Sigmoid colon (tissue), 7 donors: ENCODE data around the gene ACTR2. TPM values are rescaled to one million over a fixed set of nuclear protein-coding genes. Genes with fewer than 3 reads are reported as not detected.

ENCODE experiments used
- DNase-seq: peaks from one replicate; pipeline ENCODE4 v3.0.0-alpha.2; 2019
- H3K27ac ChIP-seq, 4 donors: fragments of 200-600 bp; sonication (generic); one replicate each; pipeline ENCODE4 v1.5.1; 2016 to 2019; ENCODE audit warnings: mild to moderate bottlenecking in 1 of 4
- H3K27me3 ChIP-seq, 3 donors: fragments of 200-600 bp; sonication (generic); one replicate each; pipeline ENCODE4 v1.5.1; 2019; ENCODE audit warnings: mild to moderate bottlenecking in 1 of 3
- H3K36me3 ChIP-seq, 4 donors: fragments of 200-600 bp; sonication (generic); one replicate each; pipeline ENCODE4 v1.5.1; 2016 to 2019
- H3K4me1 ChIP-seq, 4 donors: fragments of 200-600 bp; sonication (generic); one replicate each; pipeline ENCODE4 v1.5.1; 2017 to 2019
- H3K4me3 ChIP-seq, 4 donors: fragments of 200-600 bp; sonication (generic); one replicate each; pipeline ENCODE4 v1.5.1; 2017 to 2019; ENCODE audit warnings: mild to moderate bottlenecking in 2 of 4, moderate library complexity in 1 of 4
- H3K9me3 ChIP-seq, 4 donors: fragments of 200-600 bp in 3 of 4; sonication (generic) in 3 of 4; one replicate each; pipeline versions ENCODE4 v1.5.1 to v1.6.1; 2013 to 2019
- EP300 ChIP-seq, 4 donors: sonication (generic); formaldehyde crosslinking; IDR thresholded peaks; one replicate each; pipeline ENCODE4 v1.6.1; 2017; ENCODE audit warnings: antibody characterized with exemption in 4 of 4
- POLR2A ChIP-seq, 2 donors: fragments of 450-650 bp; IDR thresholded peaks; one replicate each; pipeline ENCODE4 v1.6.1; 2016; ENCODE audit warnings: antibody characterized with exemption in 2 of 2, mild to moderate bottlenecking in 2 of 2, moderate library complexity in 2 of 2
- POLR2AphosphoS5 ChIP-seq, 4 donors: sonication (generic); formaldehyde crosslinking; IDR thresholded peaks; one replicate each; pipeline ENCODE4 v1.6.1; 2017; ENCODE audit warnings: antibody characterized with exemption in 4 of 4
- WGBS, 2 donors: extraction: QIAGEN DNeasy Blood & Tissue Kit; methylation state at CpG; one replicate each; pipeline ENCODE4 v1.1.7; 2013; 5-methylcytosine and 5-hydroxymethylcytosine counted together
- intact Hi-C: fragments of 100-400 bp; cut with DNase I; formaldehyde crosslinking; loops from one replicate; pipeline ENCODE4 v1.15.1; 2023
- polyA plus RNA-seq, 3 donors: library from polyadenylated mRNA; stranded (reverse); fragments of 200-250 nt; gene quantifications; one replicate each; pipeline ENCODE4 v1.2.3, GENCODE V29; 2013
- total RNA-seq, 4 donors: library from RNA; depleted of rRNA; stranded (reverse); fragments of >200 nt; gene quantifications; one replicate each; pipeline ENCODE4 v1.1.0, GENCODE V29; 2016
- TF ChIP-seq, protein P1 (sequence below), 4 experiments: fragments of 450-650 bp in 3 of 4; fragments of 200-600 bp in 1 of 4; IDR thresholded peaks; one replicate each; pipeline ENCODE4 v1.5.1; 2016 to 2019; ENCODE audit warnings: antibody characterized with exemption in 4 of 4, mild to moderate bottlenecking in 3 of 4, moderate library complexity in 2 of 4
- donor health status: healthy with polysubstance abuse.
- donor health status: Bipolar disorder and iron deficiency.
- donor health status: healthy.

Gene ACTR2
- total and polyA plus RNA-seq, 7 donors: 70.9 to 171 (median 98.1) TPM

DNA sequence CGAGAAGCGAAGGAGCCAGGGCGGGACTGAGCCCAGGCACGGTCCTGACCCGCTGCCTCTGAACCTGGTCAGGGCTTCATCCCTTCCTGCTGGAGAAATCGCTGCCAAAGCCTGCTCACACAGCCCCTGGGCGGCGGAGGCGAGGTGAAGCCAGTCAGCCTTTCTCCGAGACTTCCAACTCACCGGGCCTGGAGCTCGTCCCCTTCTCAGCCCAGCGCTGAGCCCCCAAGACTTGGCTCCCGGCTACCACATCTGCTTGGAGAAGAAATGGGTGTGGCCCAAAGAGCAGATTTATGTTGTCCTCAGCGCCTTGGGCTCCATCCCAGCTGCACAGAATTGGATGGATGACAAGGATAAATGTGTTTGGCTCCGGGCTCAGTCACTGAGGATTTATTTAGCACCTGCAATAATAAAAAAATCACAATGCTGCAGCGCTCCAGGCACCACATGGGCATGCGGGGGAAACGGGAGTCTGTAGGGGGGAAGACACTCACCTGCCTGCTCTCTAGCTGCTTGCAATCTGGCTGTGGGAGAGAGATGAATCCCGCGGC, 64.9 kb downstream of the ACTR2 start:
- 57 to 78% methylated on average over 21 of the region's 21 CpGs for WGBS, 2 donors
- Histone ChIP-seq H3K4me3 (no peak overlapping the region), H3K27ac (no peak overlapping the region), H3K9me3 (no peaks in the 10 kb centered on the region), H3K4me1 (peaks cover 0 to 13% (median 10%) of the 10 kb centered on the region in 4 donors), H3K36me3 (no peaks in the 10 kb centered on the region), H3K27me3 (no peaks in the 10 kb centered on the region)
- TF ChIP-seq POLR2AphosphoS5 (IDR thresholded peaks at IDR 0.05) (peak in 1 of 4 donors; percentile 7), POLR2A (IDR thresholded peaks at IDR 0.05) (no peak)
- DNase-seq: no peak
- intact Hi-C loops: no loop called here

DNA sequence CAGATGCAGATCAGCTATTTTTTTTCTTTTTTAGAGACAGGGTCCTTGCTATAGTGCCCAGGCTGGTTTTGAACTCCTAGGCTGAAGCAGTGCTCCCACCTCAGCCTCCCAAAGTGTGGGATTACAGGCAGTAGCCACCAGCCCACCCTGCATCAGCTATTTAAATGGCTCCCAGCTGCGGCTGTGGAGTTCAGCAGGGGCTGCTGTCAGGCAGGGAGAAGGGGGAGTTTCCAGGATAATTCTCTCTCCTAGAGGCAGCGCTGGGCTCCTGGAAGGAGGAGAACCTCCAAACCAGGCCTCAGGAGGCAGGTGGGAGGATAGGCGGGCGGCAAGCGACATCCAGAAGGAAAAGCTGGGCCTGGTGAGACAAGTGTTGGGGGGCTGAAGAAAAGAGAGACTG, 65.7 kb downstream of the ACTR2 start:
- DNase-seq: no peak
- TF ChIP-seq EP300 (IDR thresholded peaks at IDR 0.05): no peak
- TF ChIP-seq POLR2AphosphoS5 (IDR thresholded peaks at IDR 0.05): no peak
- no peaks in the 10 kb centered on the region for H3K27me3 ChIP-seq
- intact Hi-C loops: no loop called here
- 96% methylated on average over 5 of the region's 5 CpGs for WGBS, 2 donors
- H3K4me3 ChIP-seq: no peak overlapping the region
- H3K4me1 ChIP-seq: peaks cover 0 to 13% (median 10%) of the 10 kb centered on the region in 4 donors
- H3K27ac ChIP-seq: no peak overlapping the region
- no peaks in the 10 kb centered on the region for H3K9me3 ChIP-seq
- H3K36me3 ChIP-seq: no peaks in the 10 kb centered on the region

DNA sequence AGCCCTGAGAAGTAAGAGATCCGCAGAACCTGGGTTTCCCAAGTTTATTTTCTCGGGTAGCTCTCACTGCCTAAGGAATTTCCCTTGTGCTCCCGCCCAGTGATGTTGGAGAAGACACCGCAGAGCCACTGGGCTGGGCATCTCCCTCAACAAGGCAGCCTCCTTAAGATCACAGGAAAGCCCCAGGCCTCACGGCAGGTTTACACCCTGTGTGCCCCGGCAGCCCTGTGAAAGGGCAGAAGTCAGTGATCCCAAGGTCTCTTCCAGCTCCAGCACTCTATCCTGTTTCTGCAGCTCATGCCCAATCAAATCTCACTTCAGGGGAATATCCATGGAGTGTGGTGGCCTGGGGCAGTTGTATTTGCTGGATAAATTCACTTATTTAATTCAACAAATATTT, 66.5 kb downstream of the ACTR2 start:
- DNase-seq: no peak
- peaks cover 0 to 13% (median 10%) of the 10 kb centered on the region in 4 donors for H3K4me1 ChIP-seq
- 82 to 84% methylated on average over 6 of the region's 6 CpGs for WGBS, 2 donors
- no peak overlapping the region for H3K27ac ChIP-seq
- H3K9me3 ChIP-seq: no peaks in the 10 kb centered on the region
- intact Hi-C loops: no loop called here
- no peak overlapping the region for H3K4me3 ChIP-seq
- no peaks in the 10 kb centered on the region for H3K27me3 ChIP-seq
- TF ChIP-seq, protein P1, sequence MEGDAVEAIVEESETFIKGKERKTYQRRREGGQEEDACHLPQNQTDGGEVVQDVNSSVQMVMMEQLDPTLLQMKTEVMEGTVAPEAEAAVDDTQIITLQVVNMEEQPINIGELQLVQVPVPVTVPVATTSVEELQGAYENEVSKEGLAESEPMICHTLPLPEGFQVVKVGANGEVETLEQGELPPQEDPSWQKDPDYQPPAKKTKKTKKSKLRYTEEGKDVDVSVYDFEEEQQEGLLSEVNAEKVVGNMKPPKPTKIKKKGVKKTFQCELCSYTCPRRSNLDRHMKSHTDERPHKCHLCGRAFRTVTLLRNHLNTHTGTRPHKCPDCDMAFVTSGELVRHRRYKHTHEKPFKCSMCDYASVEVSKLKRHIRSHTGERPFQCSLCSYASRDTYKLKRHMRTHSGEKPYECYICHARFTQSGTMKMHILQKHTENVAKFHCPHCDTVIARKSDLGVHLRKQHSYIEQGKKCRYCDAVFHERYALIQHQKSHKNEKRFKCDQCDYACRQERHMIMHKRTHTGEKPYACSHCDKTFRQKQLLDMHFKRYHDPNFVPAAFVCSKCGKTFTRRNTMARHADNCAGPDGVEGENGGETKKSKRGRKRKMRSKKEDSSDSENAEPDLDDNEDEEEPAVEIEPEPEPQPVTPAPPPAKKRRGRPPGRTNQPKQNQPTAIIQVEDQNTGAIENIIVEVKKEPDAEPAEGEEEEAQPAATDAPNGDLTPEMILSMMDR (IDR thresholded peaks at IDR 0.05): no peak
- no peak for TF ChIP-seq POLR2AphosphoS5 (IDR thresholded peaks at IDR 0.05)
- TF ChIP-seq POLR2A (IDR thresholded peaks at IDR 0.05): no peak
- TF ChIP-seq EP300 (IDR thresholded peaks at IDR 0.05): no peak
- no peaks in the 10 kb centered on the region for H3K36me3 ChIP-seq

DNA sequence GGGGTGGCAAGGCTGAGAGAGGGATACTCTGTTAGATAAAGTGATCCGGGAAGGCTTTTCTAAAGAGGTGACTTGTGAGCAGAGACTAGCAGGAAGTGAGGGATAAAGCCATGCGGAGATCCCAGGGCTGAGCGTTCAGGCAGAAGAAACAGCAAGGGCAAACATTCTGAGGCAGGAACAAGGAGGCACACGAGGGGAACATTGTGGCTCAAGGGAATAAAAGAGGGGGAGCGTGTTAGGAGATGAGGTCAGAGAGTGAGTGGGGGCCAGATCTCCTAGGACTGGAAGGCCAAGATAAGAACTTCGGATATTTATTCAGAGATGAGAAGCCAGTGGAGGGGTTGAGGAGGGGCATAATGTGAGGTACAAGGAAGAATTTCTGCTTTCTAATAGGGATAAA, 67.1 kb downstream of the ACTR2 start:
- intact Hi-C loops: no loop called here
- peaks cover 0 to 16% (median 10%) of the 10 kb centered on the region in 4 donors for H3K4me1 ChIP-seq
- no peak for DNase-seq
- 86 to 87% methylated on average over 6 of the region's 6 CpGs for WGBS, 2 donors
- H3K9me3 ChIP-seq: no peaks in the 10 kb centered on the region
- H3K27ac ChIP-seq: no peak overlapping the region
- no peaks in the 10 kb centered on the region for H3K27me3 ChIP-seq
- TF ChIP-seq, protein P1 (IDR thresholded peaks at IDR 0.05): no peak
- TF ChIP-seq EP300 (IDR thresholded peaks at IDR 0.05) (no peak), POLR2A (IDR thresholded peaks at IDR 0.05) (no peak), POLR2AphosphoS5 (IDR thresholded peaks at IDR 0.05) (no peak)
- no peaks in the 10 kb centered on the region for H3K36me3 ChIP-seq
- H3K4me3 ChIP-seq: no peak overlapping the region

DNA sequence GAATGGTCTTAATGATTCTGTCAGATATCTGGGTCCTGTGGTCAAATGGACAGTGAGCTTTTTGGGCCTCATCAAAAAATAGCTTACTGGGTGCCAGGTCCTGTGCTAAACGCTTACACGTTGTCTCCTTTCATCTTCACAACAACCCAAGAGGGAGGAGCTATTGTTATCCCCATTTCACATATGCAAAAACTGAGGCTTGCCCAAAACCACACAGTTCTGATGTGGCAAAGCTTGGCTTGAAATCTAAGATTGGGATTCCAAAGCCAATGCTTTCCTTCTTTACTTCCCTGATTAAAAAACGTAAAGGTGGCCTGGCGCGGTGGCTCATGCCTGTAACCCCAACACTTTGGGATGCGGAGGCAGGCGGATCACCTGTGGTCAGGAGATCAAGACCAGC, 69.3 kb downstream of the ACTR2 start:
- Histone ChIP-seq H3K36me3 (no peaks in the 10 kb centered on the region), H3K27me3 (no peaks in the 10 kb centered on the region), H3K4me1 (peaks cover 0 to 38% (median 29%) of the 10 kb centered on the region in 4 donors), H3K27ac (no peak overlapping the region), H3K9me3 (no peaks in the 10 kb centered on the region), H3K4me3 (no peak overlapping the region)
- intact Hi-C loops: no loop called here
- TF ChIP-seq POLR2AphosphoS5 (IDR thresholded peaks at IDR 0.05) (no peak), EP300 (IDR thresholded peaks at IDR 0.05) (no peak), POLR2A (IDR thresholded peaks at IDR 0.05) (no peak)
- TF ChIP-seq, protein P1 (IDR thresholded peaks at IDR 0.05): no peak
- 91 to 93% methylated on average over 7 of the region's 7 CpGs for WGBS, 2 donors
- DNase-seq: no peak

DNA sequence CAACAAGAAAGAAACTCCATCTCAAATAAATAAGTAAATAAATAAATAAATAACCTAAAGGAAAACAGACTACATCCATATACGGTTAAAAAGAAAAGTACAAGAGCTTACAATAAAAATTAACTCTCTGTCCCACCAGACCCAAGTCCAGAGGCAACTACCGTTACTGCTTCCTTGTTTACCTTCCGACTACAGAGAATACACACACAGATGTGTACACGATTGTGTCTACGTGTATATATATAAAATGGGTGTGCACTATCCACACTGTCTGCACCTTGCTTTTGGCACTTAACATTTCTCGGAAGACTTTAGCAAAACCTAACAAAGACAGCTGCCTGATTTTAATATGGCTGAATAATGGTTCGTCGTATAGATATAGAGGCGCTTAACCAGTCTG, 69.9 kb downstream of the ACTR2 start:
- H3K36me3 ChIP-seq: no peaks in the 10 kb centered on the region
- H3K27me3 ChIP-seq: no peaks in the 10 kb centered on the region
- TF ChIP-seq POLR2AphosphoS5 (IDR thresholded peaks at IDR 0.05) (no peak), POLR2A (IDR thresholded peaks at IDR 0.05) (no peak), EP300 (IDR thresholded peaks at IDR 0.05) (no peak)
- TF ChIP-seq, protein P1 (IDR thresholded peaks at IDR 0.05): no peak
- H3K4me1 ChIP-seq: peaks cover 0 to 36% (median 24%) of the 10 kb centered on the region in 4 donors
- WGBS, 2 donors: 46 to 78% methylated on average over 9 of the region's 9 CpGs
- DNase-seq: no peak
- H3K9me3 ChIP-seq: no peaks in the 10 kb centered on the region
- intact Hi-C loops: no loop called here
- no peak overlapping the region for H3K4me3 ChIP-seq
- H3K27ac ChIP-seq: no peak overlapping the region
